ENCODE measurements around the gene ARHGAP9.
"Not testable (repeated sequence)": the region's sequence is repeated elsewhere in the genome, so short reads cannot be mapped to it uniquely, and the experiment has no call there.

- TF ChIP-seq, protein P1, sequence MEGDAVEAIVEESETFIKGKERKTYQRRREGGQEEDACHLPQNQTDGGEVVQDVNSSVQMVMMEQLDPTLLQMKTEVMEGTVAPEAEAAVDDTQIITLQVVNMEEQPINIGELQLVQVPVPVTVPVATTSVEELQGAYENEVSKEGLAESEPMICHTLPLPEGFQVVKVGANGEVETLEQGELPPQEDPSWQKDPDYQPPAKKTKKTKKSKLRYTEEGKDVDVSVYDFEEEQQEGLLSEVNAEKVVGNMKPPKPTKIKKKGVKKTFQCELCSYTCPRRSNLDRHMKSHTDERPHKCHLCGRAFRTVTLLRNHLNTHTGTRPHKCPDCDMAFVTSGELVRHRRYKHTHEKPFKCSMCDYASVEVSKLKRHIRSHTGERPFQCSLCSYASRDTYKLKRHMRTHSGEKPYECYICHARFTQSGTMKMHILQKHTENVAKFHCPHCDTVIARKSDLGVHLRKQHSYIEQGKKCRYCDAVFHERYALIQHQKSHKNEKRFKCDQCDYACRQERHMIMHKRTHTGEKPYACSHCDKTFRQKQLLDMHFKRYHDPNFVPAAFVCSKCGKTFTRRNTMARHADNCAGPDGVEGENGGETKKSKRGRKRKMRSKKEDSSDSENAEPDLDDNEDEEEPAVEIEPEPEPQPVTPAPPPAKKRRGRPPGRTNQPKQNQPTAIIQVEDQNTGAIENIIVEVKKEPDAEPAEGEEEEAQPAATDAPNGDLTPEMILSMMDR (tag by site-specific recombination; IDR thresholded peaks at IDR 0.05), result not testable (repeated sequence)
- TF ChIP-seq, protein P2, sequence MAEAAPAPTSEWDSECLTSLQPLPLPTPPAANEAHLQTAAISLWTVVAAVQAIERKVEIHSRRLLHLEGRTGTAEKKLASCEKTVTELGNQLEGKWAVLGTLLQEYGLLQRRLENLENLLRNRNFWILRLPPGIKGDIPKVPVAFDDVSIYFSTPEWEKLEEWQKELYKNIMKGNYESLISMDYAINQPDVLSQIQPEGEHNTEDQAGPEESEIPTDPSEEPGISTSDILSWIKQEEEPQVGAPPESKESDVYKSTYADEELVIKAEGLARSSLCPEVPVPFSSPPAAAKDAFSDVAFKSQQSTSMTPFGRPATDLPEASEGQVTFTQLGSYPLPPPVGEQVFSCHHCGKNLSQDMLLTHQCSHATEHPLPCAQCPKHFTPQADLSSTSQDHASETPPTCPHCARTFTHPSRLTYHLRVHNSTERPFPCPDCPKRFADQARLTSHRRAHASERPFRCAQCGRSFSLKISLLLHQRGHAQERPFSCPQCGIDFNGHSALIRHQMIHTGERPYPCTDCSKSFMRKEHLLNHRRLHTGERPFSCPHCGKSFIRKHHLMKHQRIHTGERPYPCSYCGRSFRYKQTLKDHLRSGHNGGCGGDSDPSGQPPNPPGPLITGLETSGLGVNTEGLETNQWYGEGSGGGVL (tag by site-specific recombination; IDR thresholded peaks at IDR 0.05), result not testable (repeated sequence)
Observed at GRCh38 chr12:57426948-57427347, 52.7 kb downstream of the ARHGAP9 start.

Data from HEK293 (cell line).